CD1c-positive myeloid dendritic cell (primary cell): ENCODE data around the gene C19orf81.
A peak's percentile ranks its signal among the peaks of the same experiment; 100 is the strongest.
"Not testable (repeated sequence)": the region's sequence is repeated elsewhere in the genome, so short reads cannot be mapped to it uniquely, and the experiment has no call there.

Experiments used
- DNase-seq: peaks from one replicate; pipeline ENCODE4 v3.0.0-alpha.2; 2016; ENCODE audit errors: extremely low spot score

Gene C19orf81

DNA sequence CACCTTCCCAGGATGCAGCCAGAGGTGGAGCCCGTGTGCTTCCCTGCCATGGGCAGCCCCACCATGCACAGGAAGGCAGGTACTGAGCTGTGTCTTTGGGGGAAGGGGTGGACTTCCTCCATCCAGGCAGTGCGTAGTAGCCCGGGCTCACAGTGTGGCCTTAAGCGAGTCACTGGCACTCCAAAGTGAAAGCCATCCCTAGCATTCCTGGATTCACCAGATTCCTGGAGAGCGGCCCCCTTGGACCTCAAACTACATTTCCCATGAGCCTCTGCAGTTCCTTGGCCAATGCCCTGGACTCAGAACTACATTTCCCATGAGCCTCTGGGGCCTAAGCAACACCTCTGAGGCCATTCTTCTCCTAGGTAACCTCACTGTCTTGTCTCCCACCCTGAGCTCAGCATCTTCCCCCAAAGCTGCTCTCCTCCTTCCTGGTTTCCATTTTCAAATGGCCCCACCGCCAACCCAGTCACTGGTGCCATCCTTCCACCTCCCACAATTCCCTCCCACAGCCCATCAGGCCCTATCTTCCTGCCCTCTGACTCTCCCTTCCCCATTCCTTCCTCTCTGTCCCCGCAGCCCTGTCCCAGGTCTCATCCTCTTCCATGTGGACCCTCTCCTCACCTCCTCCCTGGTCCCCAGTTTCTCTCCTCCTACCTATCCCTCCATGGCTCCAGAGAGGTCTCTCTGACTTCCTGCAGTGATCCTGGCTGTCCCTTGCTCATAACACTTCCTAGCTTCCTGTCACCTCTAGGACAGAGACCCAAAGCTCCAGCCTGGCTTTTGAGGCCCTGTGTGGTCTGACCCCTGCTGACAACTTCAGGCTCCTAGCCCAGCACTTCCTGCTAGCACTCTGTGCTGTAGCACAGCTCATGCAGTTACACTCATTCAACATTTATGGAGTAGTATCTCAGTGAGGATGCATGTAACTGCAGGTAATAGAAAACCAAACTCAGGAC lies at the start of gene C19orf81:
Gene C19orf81, plus strand, starts transcription at position 13 of the 959 bp plus-strand sequence. Its CDS starts 0 bp downstream, at position 13.
- no peak for DNase-seq

DNA sequence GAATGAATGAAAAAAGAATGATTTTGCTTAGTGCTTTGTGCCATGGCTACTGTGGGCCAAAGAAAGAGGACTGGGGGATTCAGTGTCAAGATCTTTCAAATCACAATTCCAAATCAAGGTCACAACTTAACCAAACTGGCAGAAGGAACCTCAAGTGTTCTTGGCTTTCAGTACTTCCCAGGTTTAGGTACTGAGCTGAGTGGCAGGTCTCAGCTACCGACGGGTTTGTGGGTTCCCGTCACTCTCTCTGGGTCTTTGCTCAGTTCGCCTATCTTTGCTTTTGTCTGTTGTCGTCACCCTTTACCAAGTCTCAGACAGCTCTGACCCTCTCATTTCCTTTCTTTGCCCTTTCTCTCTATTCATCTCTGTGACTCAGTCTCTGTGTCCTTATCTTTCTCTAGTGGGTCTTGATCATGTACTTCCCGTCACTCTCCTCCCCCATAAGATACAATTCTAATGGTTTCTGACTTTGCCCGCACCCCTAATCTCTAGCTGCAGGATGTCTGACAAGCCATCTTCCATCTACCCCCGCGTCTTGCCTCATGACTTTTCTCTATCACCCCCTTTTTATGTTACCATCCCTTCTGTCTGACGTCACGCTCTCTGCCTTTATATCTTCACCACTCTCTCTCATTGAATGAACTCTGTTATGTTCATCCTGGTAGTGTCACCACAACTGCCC lies 47.7 kb upstream of the C19orf81 start:
- DNase-seq = no peak

DNA sequence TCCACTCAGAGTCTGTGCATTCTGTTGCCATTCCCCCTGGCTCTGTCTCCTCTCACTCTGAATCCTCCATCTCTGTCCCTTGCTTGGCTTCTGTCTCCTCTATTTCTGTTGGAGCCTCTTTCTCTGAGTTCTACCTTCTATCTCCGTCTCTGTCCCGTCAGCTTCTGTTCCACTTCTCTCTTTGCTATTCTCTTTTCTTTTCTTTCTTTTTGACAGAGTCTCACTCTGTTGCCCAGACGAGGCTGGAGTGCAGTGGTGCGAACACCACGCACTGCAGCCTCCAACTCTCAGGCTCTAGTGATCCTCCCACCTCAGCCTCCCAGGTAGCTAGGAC lies 47.2 kb upstream of the C19orf81 start:
- DNase-seq = no peak

DNA sequence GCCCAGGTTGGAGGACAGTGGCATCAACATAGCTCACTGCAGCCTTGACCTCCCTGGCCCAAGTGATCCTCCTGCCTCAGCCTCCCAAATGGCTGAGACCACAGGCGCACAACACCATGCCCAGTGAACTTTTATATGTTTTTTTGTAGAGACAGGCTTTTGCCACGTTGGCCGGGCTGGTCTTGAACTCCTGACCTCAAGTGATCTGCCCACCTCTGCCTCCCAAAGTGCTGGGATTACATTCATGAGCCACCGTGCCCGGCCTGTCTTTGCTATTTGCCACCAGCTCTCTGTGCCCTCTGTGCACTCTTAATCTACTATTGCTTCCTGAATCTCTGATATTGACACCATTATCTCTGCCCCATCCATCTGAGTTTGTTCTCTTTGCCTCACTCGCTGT lies 46.7 kb upstream of the C19orf81 start:
- no peak for DNase-seq

DNA sequence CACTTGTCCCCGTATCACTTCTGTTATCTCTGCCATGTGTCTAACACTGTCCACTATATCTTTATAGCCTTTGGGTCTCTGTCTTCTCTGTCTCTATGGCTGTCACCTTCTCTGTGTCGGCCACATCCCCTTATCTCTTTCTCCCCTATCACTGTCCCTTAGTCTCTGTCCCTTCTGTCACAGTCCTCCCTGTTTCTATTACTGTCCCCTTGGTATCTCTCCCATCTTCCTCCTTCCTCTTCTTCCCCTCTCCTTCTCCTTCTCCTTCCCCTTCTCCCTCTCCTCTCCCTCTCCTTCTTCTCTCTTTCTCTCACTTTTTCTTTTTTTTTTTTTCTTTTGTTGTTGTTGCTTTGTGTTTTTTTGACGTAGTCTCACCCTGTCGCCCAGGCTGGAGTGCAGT lies 46.3 kb upstream of the C19orf81 start:
- DNase-seq = no peak

DNA sequence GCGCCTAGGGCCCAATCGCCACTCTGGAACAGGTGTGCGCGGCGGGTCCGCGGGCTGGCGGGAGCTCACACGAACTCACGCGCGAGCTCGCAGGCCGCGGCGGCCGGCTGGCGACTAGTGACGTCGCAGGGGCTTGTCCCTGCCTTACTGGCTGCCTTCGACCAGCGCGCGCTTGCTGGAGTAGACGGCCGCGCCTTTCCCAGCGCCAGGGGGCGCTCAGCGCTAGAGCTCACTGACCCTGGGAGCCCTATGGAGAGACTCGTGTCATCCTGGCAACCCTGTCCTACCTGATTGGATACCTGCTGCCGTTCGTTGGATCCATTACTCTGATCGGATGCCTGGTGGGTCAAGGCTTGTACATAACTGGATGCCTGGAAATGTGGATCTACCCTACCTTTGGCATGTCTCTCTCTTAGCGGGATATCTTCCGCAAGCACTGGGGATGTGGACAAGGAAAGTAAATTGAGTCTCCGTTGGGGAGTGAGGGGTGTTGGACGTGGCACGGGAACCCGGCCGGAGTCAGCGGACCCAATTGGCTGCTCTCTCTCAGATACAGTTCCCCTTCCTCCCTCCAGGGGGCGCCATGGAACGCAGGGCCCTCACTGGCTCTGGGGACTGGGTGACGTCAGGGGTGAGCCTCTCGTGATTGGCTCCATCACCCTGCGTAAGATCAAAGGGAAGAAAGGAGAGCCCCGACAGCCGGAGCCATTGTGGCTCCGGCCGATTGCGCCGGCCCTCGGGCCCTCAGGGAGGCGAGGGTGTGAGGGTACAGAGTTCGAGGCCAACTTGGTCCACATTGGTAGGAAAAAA lies 44.8 kb upstream of the C19orf81 start:
- not testable (repeated sequence) for DNase-seq

DNA sequence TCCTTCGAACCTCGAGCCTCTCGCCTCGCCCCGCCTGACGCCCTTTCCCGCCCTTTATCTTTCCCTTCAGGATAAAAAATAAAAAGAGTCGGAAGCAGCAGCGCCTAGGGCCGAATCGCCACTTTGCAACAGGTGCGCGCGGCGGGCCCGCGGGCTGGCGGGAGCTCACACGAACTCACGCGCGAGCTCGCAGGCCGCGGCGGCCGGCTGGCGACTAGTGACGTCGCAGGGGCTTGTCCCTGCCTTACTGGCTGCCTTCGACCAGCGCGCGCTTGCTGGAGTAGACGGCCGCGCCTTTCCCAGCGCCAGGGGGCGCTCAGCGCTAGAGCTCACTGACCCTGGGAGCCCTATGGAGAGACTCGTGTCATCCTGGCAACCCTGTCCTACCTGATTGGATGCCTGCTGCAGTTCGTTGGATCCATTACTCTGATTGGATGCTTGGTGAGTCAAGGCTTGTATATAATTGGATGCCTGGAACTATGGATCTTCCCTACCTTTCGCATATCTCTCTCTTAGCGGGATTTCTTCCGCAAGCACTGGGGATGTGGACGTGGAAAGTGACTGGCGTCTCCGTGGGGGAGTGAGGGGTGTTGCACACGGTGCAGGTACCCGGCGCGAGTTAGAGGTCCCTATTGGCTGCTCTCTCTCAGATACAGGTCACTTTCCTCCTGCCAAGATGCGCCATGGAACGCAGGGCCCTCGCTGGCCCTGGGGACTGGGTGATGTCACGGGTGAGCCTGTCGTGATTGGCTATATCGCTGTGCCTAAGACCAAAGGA lies 43.0 kb upstream of the C19orf81 start:
- DNase-seq = not testable (repeated sequence)

DNA sequence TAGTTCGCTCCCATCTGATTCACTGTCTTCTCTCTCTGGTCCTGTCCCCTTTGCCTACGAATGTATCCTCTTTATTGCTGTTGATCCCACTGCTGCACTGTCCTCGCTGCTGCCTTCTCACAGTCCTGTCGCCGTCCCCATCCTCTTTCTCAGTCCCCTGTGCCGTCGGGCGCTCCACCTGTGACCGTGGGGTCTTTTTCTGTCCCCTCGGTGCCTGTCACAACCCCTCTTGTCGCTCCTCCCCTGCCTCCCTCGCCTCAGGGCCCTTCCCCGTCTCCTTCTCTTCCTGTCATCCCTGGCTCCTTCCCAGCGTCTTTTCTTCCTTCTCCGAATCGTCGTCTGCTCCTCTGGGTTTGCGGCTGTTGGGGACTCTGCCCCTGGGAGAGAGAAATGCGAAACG lies 41.9 kb upstream of the C19orf81 start:
- DNase-seq = no peak

DNA sequence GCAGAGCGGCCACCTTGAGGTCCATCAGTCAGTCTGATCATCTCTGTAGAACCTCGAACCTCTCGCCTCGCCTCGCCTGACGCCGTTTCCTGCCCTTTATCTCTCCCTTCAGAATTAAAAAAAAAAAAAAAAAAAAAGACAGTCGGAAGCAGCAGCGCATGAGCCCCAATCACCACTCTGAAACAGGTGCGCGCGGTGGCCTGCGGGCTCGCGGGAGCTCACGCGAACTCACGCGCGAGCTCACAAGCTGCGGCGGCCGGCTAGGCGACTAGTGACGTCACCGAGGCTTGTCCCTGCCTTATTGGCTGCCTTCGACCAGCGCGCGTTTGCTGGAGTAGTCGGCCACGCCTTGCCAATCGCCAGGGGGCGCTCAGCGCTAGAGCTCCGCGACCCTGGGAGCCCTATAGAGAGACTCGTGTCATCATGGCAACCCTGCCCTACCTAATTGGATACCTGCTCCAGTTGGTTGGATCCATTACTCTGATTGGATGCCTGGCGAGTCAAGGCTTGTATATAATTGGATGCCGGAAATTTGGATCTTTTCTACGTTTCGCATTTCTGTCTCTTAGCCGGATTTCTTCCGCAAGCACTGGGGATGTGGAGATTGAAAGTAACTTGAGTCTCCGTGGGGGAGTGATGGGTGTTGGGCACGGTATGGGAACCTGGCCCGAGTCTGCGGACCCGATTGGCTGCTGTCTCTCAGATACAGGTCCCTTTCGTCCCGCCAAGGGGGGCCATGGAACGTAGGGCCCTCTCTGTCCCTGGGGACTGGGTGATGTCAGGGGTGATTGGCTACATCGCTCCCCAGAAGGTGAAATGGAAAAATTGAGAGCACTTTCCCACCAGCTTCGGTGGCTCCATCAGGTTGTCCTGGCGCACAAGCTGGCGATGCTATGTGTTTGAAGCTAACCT lies 41.1 kb upstream of the C19orf81 start:
- DNase-seq = peak; percentile 70

DNA sequence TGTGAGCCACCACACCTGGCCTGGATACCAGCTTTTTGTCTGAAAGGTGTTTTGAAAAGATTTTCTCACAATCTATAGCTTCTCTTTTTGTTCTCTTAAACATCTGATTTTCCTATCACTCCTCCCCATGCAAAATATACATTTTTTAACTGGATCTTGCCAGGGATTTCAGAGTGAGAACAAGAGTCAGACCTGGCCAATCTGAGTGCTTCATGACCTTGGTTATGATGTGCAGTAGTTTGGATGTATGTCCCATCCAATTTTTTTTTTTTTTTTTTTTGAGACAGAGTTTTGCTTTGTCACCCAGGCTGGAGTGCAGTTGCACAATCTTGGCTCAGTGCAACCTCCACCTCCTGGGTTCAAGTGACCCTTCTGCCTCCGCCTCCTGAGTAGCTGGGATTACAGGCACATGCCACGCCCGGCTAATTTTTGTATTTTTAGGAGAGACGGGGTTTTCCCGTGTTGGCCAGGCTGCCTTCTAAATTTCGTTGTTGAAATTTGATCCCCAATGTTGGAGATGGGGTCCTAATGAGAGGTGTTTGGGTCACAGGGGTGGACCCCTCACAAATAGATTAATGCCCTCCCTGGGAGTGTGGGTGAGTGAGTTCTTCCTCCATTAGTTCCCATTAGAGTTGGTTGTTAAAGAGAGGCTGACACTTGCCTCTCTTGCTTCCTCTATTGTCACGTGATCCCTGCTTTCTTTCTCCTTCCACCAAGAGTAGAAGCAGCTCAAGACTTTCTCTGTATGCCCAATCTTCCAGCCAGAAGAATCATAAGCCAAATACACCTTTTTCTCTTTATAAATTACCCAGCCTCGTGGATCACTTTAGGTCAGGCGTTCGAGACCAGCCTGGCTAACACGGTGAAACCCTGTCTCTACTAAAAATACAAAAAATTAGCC lies 36.5 kb upstream of the C19orf81 start:
- not testable (repeated sequence) for DNase-seq

DNA sequence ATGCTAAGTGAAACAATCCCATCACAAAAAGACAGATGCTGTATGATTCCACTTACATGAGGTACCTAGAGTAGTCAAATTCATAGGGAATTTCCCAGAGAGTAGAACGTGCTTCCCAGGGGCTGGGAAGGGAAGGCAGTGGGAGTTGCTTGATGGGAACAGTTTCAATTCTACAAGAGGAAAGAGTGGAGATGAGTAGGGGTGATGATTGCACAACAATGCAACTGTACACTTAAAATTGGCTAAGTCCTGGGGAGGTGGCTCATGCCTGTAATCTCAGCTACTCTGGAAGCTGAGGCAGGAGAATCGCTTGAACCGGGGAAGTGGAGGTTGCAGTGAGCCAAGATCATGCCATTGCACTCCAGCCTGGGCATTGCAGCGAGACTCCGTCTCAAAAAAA lies 30.9 kb upstream of the C19orf81 start:
- DNase-seq = not testable (repeated sequence)

DNA sequence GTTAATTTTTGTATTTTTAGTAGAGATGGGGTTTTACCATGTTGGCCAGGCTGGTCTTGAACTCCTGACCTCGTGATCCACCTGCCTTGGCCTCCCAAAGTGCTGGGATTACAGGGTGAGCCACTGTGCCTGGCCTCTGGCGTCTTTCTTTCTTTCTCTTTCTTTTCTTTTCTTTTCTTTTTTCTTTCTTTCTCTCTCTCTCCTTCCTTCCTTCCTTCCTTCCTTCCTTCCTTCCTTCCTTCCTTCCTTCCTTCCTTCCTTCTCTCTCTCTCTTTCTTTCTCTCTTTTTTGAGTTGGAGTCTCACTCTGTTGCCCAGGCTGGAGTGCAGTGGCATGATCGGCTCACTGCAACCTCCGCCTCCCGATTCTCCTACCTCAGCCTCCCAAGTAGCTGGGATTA lies 30.1 kb upstream of the C19orf81 start:
- DNase-seq = not testable (repeated sequence)

DNA sequence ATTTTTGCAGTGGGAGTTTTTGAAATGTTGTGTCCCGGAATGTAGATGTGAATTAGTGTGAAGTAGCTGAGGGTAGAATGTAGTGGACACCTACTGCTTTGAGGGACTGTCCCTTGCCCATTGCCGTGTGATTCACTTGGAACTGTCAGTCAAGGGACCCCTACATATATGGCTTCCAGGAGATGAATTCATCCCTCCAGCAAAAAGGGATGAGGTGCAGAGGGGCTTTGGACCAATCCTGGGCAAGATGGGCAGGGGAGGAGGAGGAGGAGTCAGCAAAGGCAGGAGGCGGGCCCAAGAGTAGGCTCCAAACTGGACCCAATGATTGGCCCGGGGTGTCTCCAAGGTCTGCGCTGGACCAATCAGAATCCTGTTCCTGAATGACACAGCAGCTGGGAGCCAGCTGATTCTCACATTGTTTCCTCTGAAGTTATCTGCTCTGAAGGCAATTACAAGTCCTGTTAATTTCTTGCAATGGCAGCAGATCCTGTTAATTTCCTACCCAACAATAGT lies 28.8 kb upstream of the C19orf81 start:
- DNase-seq = not testable (repeated sequence)

DNA sequence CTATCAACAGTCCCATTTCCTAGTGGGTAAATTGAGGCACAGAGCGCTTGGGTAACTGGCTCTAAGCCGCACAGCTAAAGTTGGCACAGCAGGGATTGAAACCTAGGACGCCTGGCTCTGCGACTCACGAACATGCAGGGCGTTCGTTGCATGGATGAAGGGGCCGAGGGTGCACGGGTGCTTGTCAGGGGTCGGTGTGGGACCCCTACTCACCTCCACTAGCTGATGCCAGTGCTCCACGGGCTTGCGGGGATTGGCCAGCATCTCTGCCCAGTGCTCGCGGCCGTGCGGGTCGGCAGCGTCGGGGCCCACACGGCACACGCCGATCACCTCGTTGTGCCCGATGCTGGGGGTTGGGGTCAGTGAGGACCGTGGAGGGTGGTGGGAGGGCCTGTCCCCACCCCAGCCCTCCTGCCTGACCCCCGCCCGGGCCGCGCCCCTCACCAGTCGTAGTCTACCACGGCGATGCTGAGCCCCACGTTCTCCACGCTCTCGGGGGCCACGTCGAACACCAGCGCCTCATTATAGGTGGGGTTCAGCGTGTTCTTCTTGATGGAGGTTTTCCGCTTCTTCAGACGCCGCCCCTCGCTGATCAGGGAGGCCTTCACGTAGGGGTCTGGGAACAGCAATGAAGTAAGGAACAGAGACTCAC lies 24.2 kb upstream of the C19orf81 start:
- DNase-seq = no peak

DNA sequence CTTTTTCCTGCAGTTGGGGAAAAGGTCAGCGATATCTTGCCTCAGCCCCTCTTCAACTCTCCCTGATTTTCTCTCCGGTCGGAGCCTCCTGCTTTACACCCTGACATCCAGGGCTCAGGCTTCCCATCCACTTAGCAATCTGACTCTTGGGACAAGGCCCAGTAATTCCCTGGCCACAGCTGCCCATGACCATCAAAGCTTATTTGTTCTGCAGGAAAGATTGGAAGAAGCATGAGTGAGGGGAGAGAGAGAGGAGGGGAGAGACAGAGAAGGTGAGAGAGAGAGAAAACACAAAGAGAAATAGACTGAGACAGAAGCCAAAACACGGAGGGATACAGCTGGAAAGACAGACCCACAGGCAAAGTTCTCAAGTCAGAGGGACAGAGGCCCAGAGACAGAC lies 23.2 kb upstream of the C19orf81 start:
- DNase-seq = no peak

DNA sequence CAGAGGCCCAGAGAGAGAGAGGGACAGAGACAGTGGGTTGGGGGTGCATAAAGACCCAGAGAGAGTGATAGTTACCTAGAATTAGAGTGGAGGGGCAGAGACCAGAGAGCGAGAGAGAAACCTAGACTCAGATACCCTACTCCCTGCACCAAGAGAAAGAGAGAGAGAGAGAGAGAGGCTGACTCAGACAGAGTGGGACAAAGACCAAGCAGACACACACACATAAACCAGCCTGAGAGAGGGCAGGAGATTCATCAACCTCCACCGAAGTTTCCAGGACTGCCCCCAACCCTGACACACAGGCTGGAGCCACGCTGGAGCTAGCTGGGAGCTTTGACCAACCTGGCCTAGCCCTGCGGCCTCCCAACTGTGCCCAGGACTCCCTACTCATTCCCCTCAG lies 22.4 kb upstream of the C19orf81 start:
- DNase-seq = no peak

DNA sequence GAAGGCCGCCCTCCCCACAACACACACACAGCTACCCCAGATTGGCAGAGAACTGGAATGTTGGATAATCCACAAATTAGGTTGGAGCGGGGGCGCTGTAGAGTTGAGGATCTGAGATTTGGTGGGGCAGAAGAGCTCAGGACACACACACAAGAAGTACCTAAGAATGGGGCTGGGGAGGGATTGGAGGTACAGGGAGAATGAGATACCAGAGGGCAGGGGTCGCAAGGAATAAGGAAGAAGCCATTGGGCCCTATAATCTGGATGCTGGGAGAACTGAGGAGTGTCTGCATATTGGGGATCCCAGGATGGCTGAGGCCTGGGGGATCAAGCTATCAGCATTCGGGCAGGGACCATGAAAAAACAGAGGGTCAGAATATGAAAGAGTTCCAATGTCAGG lies 21.1 kb upstream of the C19orf81 start:
- DNase-seq = no peak

DNA sequence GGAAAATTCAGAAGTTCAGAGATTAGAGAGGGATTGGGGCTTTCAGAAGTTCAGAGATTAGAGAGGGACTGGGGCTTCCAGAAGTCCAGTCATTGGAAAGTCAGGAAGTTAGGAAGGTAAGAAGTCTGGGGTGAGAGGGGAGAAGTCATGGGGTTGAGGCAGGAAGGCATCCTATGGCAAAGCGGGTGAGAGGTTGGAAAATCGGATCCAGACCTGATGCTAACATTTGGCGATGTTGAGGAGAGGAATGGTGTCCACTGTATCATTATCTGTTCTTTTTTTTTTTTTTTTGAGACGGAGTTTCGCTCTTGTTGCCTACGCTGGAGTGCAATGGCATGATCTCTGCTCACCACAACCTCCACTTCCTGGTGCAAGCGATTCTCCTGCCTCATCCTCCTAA lies 20.7 kb upstream of the C19orf81 start:
- DNase-seq = no peak

DNA sequence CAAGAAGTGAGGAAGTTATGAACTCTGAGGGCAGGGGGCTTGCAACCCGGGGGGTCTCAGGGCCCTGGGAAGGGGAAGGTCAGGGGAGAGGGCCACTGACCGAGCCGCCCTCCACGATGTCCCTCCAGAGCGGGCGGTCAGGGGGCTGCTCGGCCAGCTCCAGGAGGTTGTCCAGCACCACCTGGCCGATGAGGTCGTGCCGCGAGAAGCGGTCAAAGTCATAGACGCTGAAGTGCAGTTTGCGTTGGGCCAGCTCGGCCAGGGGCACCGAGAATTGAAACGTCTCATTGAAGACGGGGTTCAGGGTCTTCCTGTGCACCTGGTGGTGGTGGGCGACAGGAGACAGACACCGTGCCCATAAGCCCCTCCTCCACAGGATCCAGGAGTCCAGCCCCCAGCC lies 20.1 kb upstream of the C19orf81 start:
- no peak for DNase-seq
